NOMO-1 treated with dmso at 0.1 percent for 144 hours (cell line): ENCODE data around the gene CEP63.

Experiments
- DNase-seq: peaks from one replicate; lab custom pipeline; 2025; ENCODE audit not compliant: unreplicated experiment; lab: John Stamatoyannopoulos, UW

CEP63 gene

GRCh38 chr3:134466331-134466730, 19.5 kb upstream of the CEP63 start:
- no peak for DNase-seq

- no peak for DNase-seq
These were observed 17.3 kb upstream of the CEP63 start for GRCh38 chr3:134468519-134468918.

- DNase-seq: no peak
These were observed 14.2 kb upstream of the CEP63 start for GRCh38 chr3:134471521-134472193.

GRCh38 chr3:134472831-134473230, 13.0 kb upstream of the CEP63 start:
- no peak for DNase-seq

- DNase-seq: peak; percentile 3
These were observed 11.8 kb upstream of the CEP63 start for GRCh38 chr3:134473868-134474546.

GRCh38 chr3:134474956-134475355, 10.9 kb upstream of the CEP63 start:
- no peak for DNase-seq

- DNase-seq: no peak
These were observed 9.6 kb upstream of the CEP63 start for GRCh38 chr3:134476306-134476705.

GRCh38 chr3:134477002-134477401, 8.9 kb upstream of the CEP63 start:
- DNase-seq: no peak

- DNase-seq: no peak
These were observed 7.9 kb upstream of the CEP63 start for GRCh38 chr3:134477938-134478337.

GRCh38 chr3:134480546-134480945, 5.3 kb upstream of the CEP63 start:
- DNase-seq: no peak

GRCh38 chr3:134481166-134481565, 4.7 kb upstream of the CEP63 start:
- no peak for DNase-seq

- DNase-seq: no peak
These were observed 3.2 kb upstream of the CEP63 start for GRCh38 chr3:134482622-134483021.

GRCh38 chr3:134483195-134483900, 2.5 kb upstream of the CEP63 start:
- DNase-seq: peak; percentile 5

GRCh38 chr3:134485075-134485717, 661 bp upstream of the CEP63 start:
- DNase-seq: peak; percentile 27

- peak; percentile 43 for DNase-seq
These were observed 752 bp downstream of the CEP63 start for GRCh38 chr3:134486577-134487041.

GRCh38 chr3:134487406-134487805, 1.5 kb downstream of the CEP63 start:
- peak; percentile 83 for DNase-seq

- DNase-seq: no peak
These were observed 8.6 kb downstream of the CEP63 start for GRCh38 chr3:134494495-134494894.

- DNase-seq: no peak
These were observed 10.1 kb downstream of the CEP63 start for GRCh38 chr3:134495980-134496379.

GRCh38 chr3:134496471-134497071, 10.7 kb downstream of the CEP63 start:
- no peak for DNase-seq

GRCh38 chr3:134503266-134503665, 17.4 kb downstream of the CEP63 start:
- no peak for DNase-seq

- DNase-seq: no peak
These were observed 18.3 kb downstream of the CEP63 start for GRCh38 chr3:134504132-134504531.
